SH-SY5Y (cell line): ENCODE measurements around the gene TGM5.

Experiments used
- GATA2 ChIP-seq: IDR thresholded peaks from 2 replicates; pipeline ENCODE4 v1.6.1; 2011; ENCODE audit warnings: mild to moderate bottlenecking, low read depth, low read length
- GATA3 ChIP-seq: IDR thresholded peaks from 2 replicates; pipeline ENCODE4 v1.6.1; 2011; ENCODE audit warnings: low read depth, mild to moderate bottlenecking, low read length, moderate library complexity

- TF ChIP-seq GATA2 (no peak), GATA3 (no peak)
Measured at GRCh38 chr15:43294091-43294706, 27.5 kb upstream of the TGM5 start.
